ENCODE results near the gene SPATA17. TPM values are rescaled to one million over a fixed set of nuclear protein-coding genes. Genes with fewer than 3 reads are reported as not detected.
"Not testable (repeated sequence)": the region's sequence is repeated elsewhere in the genome, so short reads cannot be mapped to it uniquely, and the experiment has no call there.

SPATA17 gene
- total RNA-seq, 2 experiments from 2014 or later: not detected

- H3K36me3 Mint-ChIP-seq (ENCODE audit: low read depth): no peaks in the 10 kb centered on the region
- TF ChIP-seq CTCF (IDR thresholded peaks at IDR 0.05): no peak
- intact Hi-C loops (cut with micrococcal nuclease): no loop called here
- CTCF ChIA-PET: interaction anchor here (1.4 kb wide), 1 partner anchor 13 kb away, joined by 5 read pairs; no protein-coding TSS in a partner anchor
- ATAC-seq: no peak
- peaks cover 11% of the 10 kb centered on the region for H3K27me3 Mint-ChIP-seq
- H3K9me3 Mint-ChIP-seq: no peaks in the 10 kb centered on the region
- no peak for DNase-seq
- POLR2A ChIA-PET: no interaction called here
- no peak overlapping the region for H3K27ac Mint-ChIP-seq
- H3K4me3 Mint-ChIP-seq: no peak overlapping the region
- H3K4me1 Mint-ChIP-seq (ENCODE audit: low read depth): no peaks in the 10 kb centered on the region
These were observed 42.2 kb downstream of the SPATA17 start for GRCh38 chr1:217673387-217673786.

- DNase-seq (no peak), ATAC-seq (no peak)
- intact Hi-C loops (cut with micrococcal nuclease): no loop called here
- no peak overlapping the region for H3K27ac Mint-ChIP-seq
- CTCF ChIA-PET: interaction anchor here (1.4 kb wide), 1 partner anchor 13 kb away, joined by 5 read pairs; no protein-coding TSS in a partner anchor
- TF ChIP-seq CTCF (IDR thresholded peaks at IDR 0.05): no peak
- H3K36me3 Mint-ChIP-seq (ENCODE audit: low read depth): no peaks in the 10 kb centered on the region
- no peaks in the 10 kb centered on the region for H3K9me3 Mint-ChIP-seq
- peaks cover 11% of the 10 kb centered on the region for H3K27me3 Mint-ChIP-seq
- POLR2A ChIA-PET: no interaction called here
- H3K4me1 Mint-ChIP-seq (ENCODE audit: low read depth): no peaks in the 10 kb centered on the region
- H3K4me3 Mint-ChIP-seq: no peak overlapping the region
These were observed 43.0 kb downstream of the SPATA17 start for GRCh38 chr1:217674028-217674729.

DNA sequence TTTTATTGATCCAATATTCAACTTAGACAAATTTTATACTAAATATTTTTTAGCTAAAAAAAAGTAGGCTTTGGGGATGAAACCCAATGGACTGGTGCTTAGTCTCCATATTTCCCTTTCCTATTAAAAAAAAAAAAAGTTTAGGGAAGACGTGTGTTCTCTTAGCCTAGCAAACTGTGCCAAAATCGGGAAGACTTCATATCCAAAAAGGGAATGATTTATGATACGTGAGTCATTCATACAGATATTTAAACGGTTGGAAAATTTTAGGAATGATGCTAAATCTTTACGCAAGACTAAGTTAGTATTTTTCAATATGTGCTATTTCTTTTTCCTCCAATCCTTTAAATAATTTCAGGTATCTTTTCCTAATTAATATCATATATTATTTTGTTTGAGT lies 50.7 kb downstream of the SPATA17 start:
- POLR2A ChIA-PET: no interaction called here

GRCh38 chr1:217687511-217687910 lies 56.4 kb downstream of the SPATA17 start:
- Mint-ChIP-seq H3K4me3 (no peak overlapping the region), H3K9me3 (no peaks in the 10 kb centered on the region), H3K27ac (no peak overlapping the region), H3K27me3 (no peaks in the 10 kb centered on the region), H3K36me3 (ENCODE audit: low read depth) (no peaks in the 10 kb centered on the region), H3K4me1 (ENCODE audit: low read depth) (no peaks in the 10 kb centered on the region)
- CTCF ChIA-PET: no interaction called here
- intact Hi-C loops (cut with micrococcal nuclease): no loop called here
- ATAC-seq (no peak), DNase-seq (no peak)
- TF ChIP-seq CTCF (IDR thresholded peaks at IDR 0.05): no peak
- POLR2A ChIA-PET: no interaction called here

More for the DNA sequence above, 50.7 kb downstream of the SPATA17 start:
- CTCF ChIA-PET: no interaction called here
- DNase-seq: no peak
- Mint-ChIP-seq H3K27ac (no peak overlapping the region), H3K36me3 (ENCODE audit: low read depth) (no peaks in the 10 kb centered on the region), H3K4me3 (no peak overlapping the region), H3K4me1 (ENCODE audit: low read depth) (no peaks in the 10 kb centered on the region), H3K9me3 (no peaks in the 10 kb centered on the region), H3K27me3 (no peaks in the 10 kb centered on the region)
- no peak for TF ChIP-seq CTCF (IDR thresholded peaks at IDR 0.05)
- ATAC-seq: no peak
- intact Hi-C loops (cut with micrococcal nuclease): no loop called here

- DNase-seq; H3K4me3 Mint-ChIP-seq; H3K9me3 Mint-ChIP-seq; H3K4me1 Mint-ChIP-seq (ENCODE audit: low read depth); H3K27ac Mint-ChIP-seq; H3K27me3 Mint-ChIP-seq; POLR2A ChIA-PET; ATAC-seq; H3K36me3 Mint-ChIP-seq (ENCODE audit: low read depth); intact Hi-C loops (cut with micrococcal nuclease): not testable (repeated sequence)
- CTCF ChIA-PET: interaction anchor here (1.0 kb wide), 1 partner anchor 35 kb away, joined by 3 read pairs; no protein-coding TSS in a partner anchor
These were observed 65.0 kb downstream of the SPATA17 start for GRCh38 chr1:217696140-217696539.
